SK-N-SH (cell line): ENCODE results near the gene BIRC7. TPM values are rescaled to one million over a fixed set of nuclear protein-coding genes. Genes with fewer than 3 reads are reported as not detected.

ENCODE experiments used
- CTCF ChIA-PET: fragments of 300-600, 350-600 bp; formaldehyde crosslinking; extraction: SDS; loops from one replicate; lab custom pipeline; 2021; lab: Yijun Ruan, JAX
- POLR2A ChIA-PET: fragments of 350-600 bp; sonication (Branson Sonifier 250); formaldehyde crosslinking; extraction: SDS; loops from one replicate; lab custom pipeline; 2020; ENCODE audit warnings: antibody characterized with exemption, inconsistent platforms; lab: Yijun Ruan, JAX
- DNase-seq: peaks from one replicate; pipeline ENCODE4 v3.0.0; 2012
- H2AFZ ChIP-seq: fragments of 200-600 bp; sonication (generic); 2 replicates; pipeline ENCODE4 v1.8.1; 2016; ENCODE audit warnings: antibody characterized with exemption, mild to moderate bottlenecking, low read depth
- H3F3A ChIP-seq: fragments of 200-600 bp; sonication (generic); replicated peaks from 2 replicates; pipeline ENCODE3; 2016; ENCODE audit warnings: antibody characterized with exemption, mild to moderate bottlenecking; ENCODE audit not compliant: insufficient read depth
- H3K27ac ChIP-seq, 2 experiments: fragments of 200-500 bp in 1 of 2; fragments of 200-600 bp in 1 of 2; sonication (Bioruptor generic) in 1 of 2; sonication (generic), shearing (Covaris generic) in 1 of 2; 2 replicates each; pipeline versions ENCODE4 v1.5.1 to v1.6.1; 2014 to 2016; ENCODE audit warnings: low read depth in 2 of 2, inconsistent platforms in 1 of 2, low read length in 1 of 2, mild to moderate bottlenecking in 1 of 2, mixed read lengths in 1 of 2
- H3K27me3 ChIP-seq: fragments of 200-600 bp; sonication (generic), shearing (Covaris generic); 2 replicates; pipeline ENCODE4 v1.6.1; 2016; ENCODE audit warnings: mixed run types; ENCODE audit not compliant: insufficient read depth
- H3K36me3 ChIP-seq, 2 experiments: fragments of 200-500 bp in 1 of 2; fragments of 200-600 bp in 1 of 2; sonication (Bioruptor generic) in 1 of 2; sonication (generic) in 1 of 2; replicated peaks in 1 of 2; 2 replicates each; pipeline versions ENCODE3 to v1.5.1; 2014 to 2016; ENCODE audit warnings: low read length in 1 of 2, mild to moderate bottlenecking in 1 of 2; ENCODE audit not compliant: insufficient read depth in 2 of 2, control insufficient read depth in 1 of 2
- H3K4me1 ChIP-seq, 2 experiments: fragments of 200-500 bp in 1 of 2; fragments of 200-600 bp in 1 of 2; sonication (Bioruptor generic) in 1 of 2; sonication (generic), shearing (Covaris generic) in 1 of 2; 2 replicates each; pipeline versions ENCODE4 v1.5.1 to v1.6.1; 2014 to 2016; ENCODE audit warnings: low read depth in 1 of 2, low read length in 1 of 2, mixed run types in 1 of 2; ENCODE audit not compliant: insufficient read depth in 2 of 2, control insufficient read depth in 1 of 2
- H3K4me2 ChIP-seq: fragments of 200-600 bp; sonication (generic), shearing (Covaris generic); 2 replicates; pipeline ENCODE4 v1.6.1; 2017; ENCODE audit warnings: mixed run types
- H3K4me3 ChIP-seq, 2 experiments: fragments of 200-500 bp in 1 of 2; fragments of 200-600 bp in 1 of 2; sonication (Bioruptor generic) in 1 of 2; sonication (generic), shearing (Covaris generic) in 1 of 2; 2 replicates each; pipeline versions ENCODE4 v1.5.1 to v1.8.1; 2014 to 2016; ENCODE audit warnings: low read depth in 2 of 2, inconsistent platforms in 1 of 2, low read length in 1 of 2, mild to moderate bottlenecking in 1 of 2, mixed read lengths in 1 of 2, moderate library complexity in 1 of 2
- H3K79me2 ChIP-seq: fragments of 200-600 bp; sonication (generic); 2 replicates; pipeline ENCODE4 v1.8.1; 2017; ENCODE audit warnings: mild to moderate bottlenecking; ENCODE audit not compliant: insufficient read depth
- H3K9ac ChIP-seq: fragments of 200-600 bp; sonication (generic); 2 replicates; pipeline ENCODE4 v1.6.1; 2017; ENCODE audit warnings: mixed run types
- H3K9me2 ChIP-seq: fragments of 200-600 bp; sonication (generic); 2 replicates; pipeline ENCODE4 v1.6.1; 2017; ENCODE audit warnings: mixed run types
- H3K9me3 ChIP-seq: fragments of 200-600 bp; sonication (generic); 2 replicates; pipeline ENCODE4 v1.6.1; 2017; ENCODE audit warnings: mixed run types, mild to moderate bottlenecking, moderate library complexity
- H4K20me1 ChIP-seq: fragments of 200-600 bp; sonication (generic); 2 replicates; pipeline ENCODE4 v1.6.1; 2017; ENCODE audit warnings: mild to moderate bottlenecking, mixed run types; ENCODE audit not compliant: insufficient read depth
- EP300 ChIP-seq, 2 experiments: IDR thresholded peaks; 2 replicates each; pipeline versions ENCODE4 v1.4.0 to v1.6.1; 2012; ENCODE audit warnings: borderline replicate concordance in 1 of 2, low read depth in 1 of 2, low read length in 1 of 2
- EZH2phosphoT487 ChIP-seq: fragments of 200-600 bp; sonication (generic); IDR thresholded peaks from 2 replicates; pipeline ENCODE4 v1.6.1; 2017; ENCODE audit warnings: low read depth, mixed run types, mild to moderate bottlenecking, antibody characterized with exemption, moderate library complexity, borderline replicate concordance
- FOXJ3 ChIP-seq: sonication (generic); formaldehyde crosslinking; IDR thresholded peaks from 2 replicates; pipeline ENCODE4 v1.5.1; 2020; ENCODE audit warnings: mild to moderate bottlenecking, missing genetic modification reagents
- GATA2 ChIP-seq: sonication (generic); formaldehyde crosslinking; IDR thresholded peaks from 2 replicates; pipeline ENCODE4 v1.5.0; 2020; ENCODE audit warnings: mild to moderate bottlenecking, missing genetic modification reagents
- JUND ChIP-seq: IDR thresholded peaks from 2 replicates; pipeline ENCODE4 v1.4.0; 2012
- NFIC ChIP-seq: IDR thresholded peaks from 2 replicates; pipeline ENCODE4 v1.4.0; 2012; ENCODE audit warnings: borderline replicate concordance
- NRF1 ChIP-seq: IDR thresholded peaks from 2 replicates; pipeline ENCODE4 v1.6.1; 2012; ENCODE audit warnings: low read depth, mild to moderate bottlenecking, low read length
- POLR2AphosphoS5 ChIP-seq: IDR thresholded peaks from 2 replicates; pipeline ENCODE4 v1.6.1; 2012; ENCODE audit warnings: low read depth, low read length
- RAD21 ChIP-seq: IDR thresholded peaks from 2 replicates; pipeline ENCODE4 v1.6.1; 2012; ENCODE audit warnings: mild to moderate bottlenecking, low read length
- RCOR1 ChIP-seq: fragments of 150-350 bp; IDR thresholded peaks from 2 replicates; pipeline ENCODE4 v1.6.1; 2017; ENCODE audit warnings: antibody characterized with exemption, low read length
- SIN3A ChIP-seq: IDR thresholded peaks from 2 replicates; pipeline ENCODE4 v1.6.1; 2012; ENCODE audit warnings: low read depth, mild to moderate bottlenecking, low read length, moderate library complexity, borderline replicate concordance
- TAF1 ChIP-seq: IDR thresholded peaks from 2 replicates; pipeline ENCODE4 v1.6.1; 2012; ENCODE audit warnings: low read depth, mild to moderate bottlenecking, low read length, moderate library complexity, borderline replicate concordance
- TCF12 ChIP-seq: IDR thresholded peaks from 2 replicates; pipeline ENCODE4 v1.4.0; 2012
- TEAD4 ChIP-seq: IDR thresholded peaks from 2 replicates; pipeline ENCODE4 v1.4.0; 2012; ENCODE audit warnings: mild to moderate bottlenecking, borderline replicate concordance; ENCODE audit not compliant: insufficient read depth
- WGBS: methylation state at CpG from one replicate; pipeline ENCODE4 v1.1.6; 2017; ENCODE audit warnings: low lambda C conversion rate; 5-methylcytosine and 5-hydroxymethylcytosine counted together
- polyA plus RNA-seq, 3 experiments: library from polyadenylated mRNA; depleted of rRNA; stranded (reverse); fragments of >200 nt; gene quantifications; 2 replicates each; pipeline ENCODE4 v1.2.3, GENCODE V29; 2012
- TF ChIP-seq, protein P1 (sequence below): IDR thresholded peaks from 2 replicates; pipeline ENCODE4 v1.6.1; 2012; ENCODE audit warnings: mild to moderate bottlenecking, low read depth, low read length, moderate library complexity
- TF ChIP-seq, protein P2 (sequence below): IDR thresholded peaks from 2 replicates; pipeline ENCODE4; 2012

The BIRC7 gene
- polyA plus RNA-seq, 1 of the 3 experiments (the other 2 are of a cell fraction) = not detected

DNA sequence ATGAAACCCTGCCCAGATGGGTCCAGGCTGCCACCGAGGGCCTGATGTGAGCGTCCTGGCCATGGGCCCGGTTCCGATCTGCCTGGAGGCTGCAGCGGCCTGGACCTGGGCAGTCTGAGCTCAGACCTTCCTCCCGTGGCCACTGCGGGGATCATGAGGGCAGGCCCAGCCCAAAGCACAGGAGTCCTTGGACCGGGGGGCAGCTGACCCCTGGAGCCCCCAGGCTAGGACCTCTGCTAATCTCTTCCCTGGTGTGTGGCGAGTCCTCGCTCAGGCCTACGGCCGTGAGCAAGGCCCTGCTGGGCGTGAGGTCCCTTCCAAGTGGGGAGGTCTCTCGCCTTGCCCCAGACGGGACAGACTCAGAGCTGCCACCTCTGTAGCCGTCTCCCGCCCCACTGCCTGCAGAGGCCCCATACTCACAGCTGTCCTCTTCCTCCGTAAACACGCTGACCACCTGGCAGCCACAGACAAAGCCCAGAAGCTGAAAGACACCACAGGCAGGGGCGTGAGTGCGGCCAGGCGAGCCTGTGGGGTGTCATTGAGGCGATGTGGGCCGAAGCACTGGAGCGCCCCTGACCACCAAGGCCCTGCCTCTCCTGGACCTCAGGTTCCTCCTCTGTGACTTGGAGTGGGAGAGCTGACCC, 8.0 kb downstream of the BIRC7 start:
- Histone ChIP-seq H4K20me1 (no peaks in the 10 kb centered on the region), H3K79me2 (no peaks in the 10 kb centered on the region), H3K4me1 (peaks cover 0 to 8% of the 10 kb centered on the region in 2 experiments; a peak in 1 of 4 replicates), H3K9ac (no peak overlapping the region), H3F3A (no peaks in the 10 kb centered on the region), H2AFZ (no peak overlapping the region), H3K9me2 (no peaks in the 10 kb centered on the region), H3K27me3 (no peaks in the 10 kb centered on the region; the same call in 1 of the 2 replicates), H3K9me3 (no peaks in the 10 kb centered on the region), H3K4me2 (no peak overlapping the region), H3K36me3 (no peaks in the 10 kb centered on the region), H3K27ac (no peak overlapping the region), H3K4me3 (no peak overlapping the region)
- no peak for DNase-seq
- CTCF ChIA-PET = interaction anchor here (1.2 to 15.6 kb wide), 3 partner anchors 19 to 138 kb away, joined by 3 to 168 read pairs (median 5); no protein-coding TSS in a partner anchor
- TF ChIP-seq, protein P1, sequence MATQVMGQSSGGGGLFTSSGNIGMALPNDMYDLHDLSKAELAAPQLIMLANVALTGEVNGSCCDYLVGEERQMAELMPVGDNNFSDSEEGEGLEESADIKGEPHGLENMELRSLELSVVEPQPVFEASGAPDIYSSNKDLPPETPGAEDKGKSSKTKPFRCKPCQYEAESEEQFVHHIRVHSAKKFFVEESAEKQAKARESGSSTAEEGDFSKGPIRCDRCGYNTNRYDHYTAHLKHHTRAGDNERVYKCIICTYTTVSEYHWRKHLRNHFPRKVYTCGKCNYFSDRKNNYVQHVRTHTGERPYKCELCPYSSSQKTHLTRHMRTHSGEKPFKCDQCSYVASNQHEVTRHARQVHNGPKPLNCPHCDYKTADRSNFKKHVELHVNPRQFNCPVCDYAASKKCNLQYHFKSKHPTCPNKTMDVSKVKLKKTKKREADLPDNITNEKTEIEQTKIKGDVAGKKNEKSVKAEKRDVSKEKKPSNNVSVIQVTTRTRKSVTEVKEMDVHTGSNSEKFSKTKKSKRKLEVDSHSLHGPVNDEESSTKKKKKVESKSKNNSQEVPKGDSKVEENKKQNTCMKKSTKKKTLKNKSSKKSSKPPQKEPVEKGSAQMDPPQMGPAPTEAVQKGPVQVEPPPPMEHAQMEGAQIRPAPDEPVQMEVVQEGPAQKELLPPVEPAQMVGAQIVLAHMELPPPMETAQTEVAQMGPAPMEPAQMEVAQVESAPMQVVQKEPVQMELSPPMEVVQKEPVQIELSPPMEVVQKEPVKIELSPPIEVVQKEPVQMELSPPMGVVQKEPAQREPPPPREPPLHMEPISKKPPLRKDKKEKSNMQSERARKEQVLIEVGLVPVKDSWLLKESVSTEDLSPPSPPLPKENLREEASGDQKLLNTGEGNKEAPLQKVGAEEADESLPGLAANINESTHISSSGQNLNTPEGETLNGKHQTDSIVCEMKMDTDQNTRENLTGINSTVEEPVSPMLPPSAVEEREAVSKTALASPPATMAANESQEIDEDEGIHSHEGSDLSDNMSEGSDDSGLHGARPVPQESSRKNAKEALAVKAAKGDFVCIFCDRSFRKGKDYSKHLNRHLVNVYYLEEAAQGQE = no peak
- TF ChIP-seq TEAD4 (no peak), NRF1 (no peak), RCOR1 (no peak), TAF1 (no peak), RAD21 (no peak), TCF12 (no peak), SIN3A (no peak), JUND (no peak), GATA2 (no peak), NFIC (no peak), EZH2phosphoT487 (no peak), POLR2AphosphoS5 (no peak), EP300 (IDR thresholded peaks at IDR 0.05; ENCODE audit: borderline replicate concordance in 1 of 2, low read depth in 1 of 2, low read length in 1 of 2) (no peak), FOXJ3 (CRISPR knock-in tag) (no peak)
- TF ChIP-seq, protein P2, sequence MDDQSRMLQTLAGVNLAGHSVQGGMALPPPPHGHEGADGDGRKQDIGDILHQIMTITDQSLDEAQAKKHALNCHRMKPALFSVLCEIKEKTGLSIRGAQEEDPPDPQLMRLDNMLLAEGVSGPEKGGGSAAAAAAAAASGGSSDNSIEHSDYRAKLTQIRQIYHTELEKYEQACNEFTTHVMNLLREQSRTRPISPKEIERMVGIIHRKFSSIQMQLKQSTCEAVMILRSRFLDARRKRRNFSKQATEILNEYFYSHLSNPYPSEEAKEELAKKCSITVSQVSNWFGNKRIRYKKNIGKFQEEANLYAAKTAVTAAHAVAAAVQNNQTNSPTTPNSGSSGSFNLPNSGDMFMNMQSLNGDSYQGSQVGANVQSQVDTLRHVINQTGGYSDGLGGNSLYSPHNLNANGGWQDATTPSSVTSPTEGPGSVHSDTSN = no peak
- whole genome bisulfite sequencing = 80% methylated on average over 9 of the region's 25 CpGs
- POLR2A ChIA-PET = no interaction called here
